Measurements from ENCODE around the gene SGPL1. TPM values are rescaled to one million over a fixed set of nuclear protein-coding genes. Genes with fewer than 3 reads are reported as not detected.

The SGPL1 gene
- total RNA-seq, 1 donor from 2014 or later: 33.1 TPM

DNA sequence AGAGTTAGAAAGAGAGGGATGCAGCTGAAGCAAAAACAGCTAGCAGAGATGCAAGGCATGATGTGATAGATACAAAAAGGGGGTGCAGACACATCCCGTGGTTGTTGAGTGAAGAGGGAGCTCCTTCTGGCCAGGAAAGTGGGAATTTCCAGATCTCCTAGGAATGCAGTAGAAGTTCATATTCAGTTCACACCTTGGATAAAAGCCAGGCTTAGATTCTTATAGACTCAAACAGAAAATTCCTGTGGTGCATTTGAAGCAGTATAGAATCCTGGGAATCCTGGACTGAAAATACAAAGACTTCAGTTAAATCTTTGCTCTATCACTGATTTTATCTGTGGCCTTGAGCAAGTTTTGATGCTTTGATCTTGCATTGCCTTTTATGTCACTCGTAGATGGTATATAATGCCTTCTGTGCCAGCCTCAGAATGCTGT lies 33.9 kb downstream of the SGPL1 start:
- H3K4me1 ChIP-seq: no peaks in the 10 kb centered on the region
- no peak overlapping the region for H3K4me3 ChIP-seq
- H3K9me3 ChIP-seq: no peaks in the 10 kb centered on the region
- intact Hi-C loops (cut with DNase I): no loop called here
- TF ChIP-seq POLR2A (IDR thresholded peaks at IDR 0.05) (no peak), POLR2AphosphoS5 (IDR thresholded peaks at IDR 0.05; ENCODE audit: insufficient read depth in 1 of 2, low read depth in 1 of 2) (no peak)
- TF ChIP-seq, protein P1, sequence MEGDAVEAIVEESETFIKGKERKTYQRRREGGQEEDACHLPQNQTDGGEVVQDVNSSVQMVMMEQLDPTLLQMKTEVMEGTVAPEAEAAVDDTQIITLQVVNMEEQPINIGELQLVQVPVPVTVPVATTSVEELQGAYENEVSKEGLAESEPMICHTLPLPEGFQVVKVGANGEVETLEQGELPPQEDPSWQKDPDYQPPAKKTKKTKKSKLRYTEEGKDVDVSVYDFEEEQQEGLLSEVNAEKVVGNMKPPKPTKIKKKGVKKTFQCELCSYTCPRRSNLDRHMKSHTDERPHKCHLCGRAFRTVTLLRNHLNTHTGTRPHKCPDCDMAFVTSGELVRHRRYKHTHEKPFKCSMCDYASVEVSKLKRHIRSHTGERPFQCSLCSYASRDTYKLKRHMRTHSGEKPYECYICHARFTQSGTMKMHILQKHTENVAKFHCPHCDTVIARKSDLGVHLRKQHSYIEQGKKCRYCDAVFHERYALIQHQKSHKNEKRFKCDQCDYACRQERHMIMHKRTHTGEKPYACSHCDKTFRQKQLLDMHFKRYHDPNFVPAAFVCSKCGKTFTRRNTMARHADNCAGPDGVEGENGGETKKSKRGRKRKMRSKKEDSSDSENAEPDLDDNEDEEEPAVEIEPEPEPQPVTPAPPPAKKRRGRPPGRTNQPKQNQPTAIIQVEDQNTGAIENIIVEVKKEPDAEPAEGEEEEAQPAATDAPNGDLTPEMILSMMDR (IDR thresholded peaks at IDR 0.05): no peak
- DNase-seq (ENCODE audit: extremely low spot score in 2 of 2): no peak
- H3K27me3 ChIP-seq: no peaks in the 10 kb centered on the region
- H3K27ac ChIP-seq: no peak overlapping the region
- peaks cover 0 to 21% of the 10 kb centered on the region in 2 donors for H3K36me3 ChIP-seq

DNA sequence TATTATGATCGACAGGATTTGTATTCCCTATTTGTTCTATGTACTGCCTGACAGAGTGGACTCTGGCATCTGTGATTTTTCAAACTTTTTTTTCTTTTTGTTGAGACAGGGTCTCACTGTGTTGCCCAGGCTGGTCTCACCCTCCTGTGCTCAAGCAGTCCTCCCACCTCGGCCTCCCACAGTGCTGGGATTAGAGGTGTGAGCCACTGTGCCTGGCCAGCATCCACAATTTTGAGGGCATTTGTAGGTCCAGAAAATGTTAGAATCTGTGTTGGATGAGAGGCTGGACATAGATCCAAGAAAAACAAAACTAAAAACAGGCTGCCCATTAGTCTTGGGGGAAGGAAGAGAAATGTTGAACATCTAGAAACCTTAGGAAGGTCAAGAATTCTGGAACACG lies 34.3 kb downstream of the SGPL1 start:
- intact Hi-C loops (cut with DNase I): no loop called here
- no peaks in the 10 kb centered on the region for H3K27me3 ChIP-seq

DNA sequence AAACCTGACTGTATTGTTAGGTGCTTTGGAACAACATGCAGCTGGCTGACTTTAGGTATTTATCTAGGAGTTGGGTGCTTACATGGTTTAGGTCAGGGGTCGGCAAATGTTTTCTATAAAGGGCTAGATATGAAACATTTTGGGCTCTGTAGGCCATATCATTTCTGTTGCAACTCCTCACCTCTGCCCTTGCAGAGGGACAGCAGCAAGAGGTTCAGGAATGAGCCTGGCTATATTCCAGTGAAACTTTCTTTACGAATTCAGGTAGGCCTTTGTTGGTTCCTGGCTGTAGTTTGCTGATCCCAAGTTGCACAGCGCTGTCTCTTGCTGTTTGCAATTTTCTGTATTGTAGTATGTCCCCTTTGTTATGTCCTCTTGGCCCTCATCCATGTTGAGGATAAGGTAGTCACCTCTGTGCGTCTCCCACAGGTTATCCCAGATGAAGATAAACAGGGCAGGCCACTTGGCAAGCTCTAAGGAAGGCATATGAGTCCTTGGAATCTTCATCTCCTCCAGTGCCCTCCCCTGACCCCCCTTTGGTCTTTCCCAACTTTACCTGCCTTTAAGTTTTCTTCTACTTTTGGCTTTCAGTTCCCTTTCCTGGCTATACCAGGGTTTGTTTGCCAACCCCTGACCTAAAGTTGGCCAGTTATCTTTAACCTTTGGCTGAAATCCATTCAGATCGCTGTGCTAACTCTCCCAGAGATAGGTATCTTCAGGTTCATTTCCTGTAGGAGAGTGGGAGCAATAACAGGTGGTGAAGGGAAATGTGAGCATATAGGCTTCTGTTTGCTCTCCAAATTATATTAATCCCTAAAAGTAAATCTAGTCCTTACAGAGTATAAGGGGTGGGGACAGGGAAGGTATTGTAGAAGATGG lies 36.1 kb downstream of the SGPL1 start:
- intact Hi-C loops (cut with DNase I): no loop called here
- H3K4me1 ChIP-seq: no peaks in the 10 kb centered on the region
- no peaks in the 10 kb centered on the region for H3K9me3 ChIP-seq
- H3K4me3 ChIP-seq: no peak overlapping the region
- TF ChIP-seq POLR2AphosphoS5 (IDR thresholded peaks at IDR 0.05; ENCODE audit: insufficient read depth in 1 of 2, low read depth in 1 of 2) (no peak), POLR2A (IDR thresholded peaks at IDR 0.05) (no peak)
- TF ChIP-seq, protein P1 (IDR thresholded peaks at IDR 0.05): no peak
- peaks cover 0 to 22% of the 10 kb centered on the region in 2 donors for H3K36me3 ChIP-seq
- DNase-seq (ENCODE audit: extremely low spot score in 2 of 2): no peak
- H3K27me3 ChIP-seq: no peaks in the 10 kb centered on the region
- no peak overlapping the region for H3K27ac ChIP-seq

More for the DNA sequence above, 34.3 kb downstream of the SGPL1 start:
- no peaks in the 10 kb centered on the region for H3K9me3 ChIP-seq
- TF ChIP-seq POLR2AphosphoS5 (IDR thresholded peaks at IDR 0.05; ENCODE audit: insufficient read depth in 1 of 2, low read depth in 1 of 2) (no peak), POLR2A (IDR thresholded peaks at IDR 0.05) (no peak)
- TF ChIP-seq, protein P1 (IDR thresholded peaks at IDR 0.05): no peak
- no peaks in the 10 kb centered on the region for H3K4me1 ChIP-seq
- no peak for DNase-seq (ENCODE audit: extremely low spot score in 2 of 2)
- no peak overlapping the region for H3K27ac ChIP-seq
- H3K36me3 ChIP-seq: peaks cover 0 to 18% of the 10 kb centered on the region in 2 donors
- H3K4me3 ChIP-seq: no peak overlapping the region

DNA sequence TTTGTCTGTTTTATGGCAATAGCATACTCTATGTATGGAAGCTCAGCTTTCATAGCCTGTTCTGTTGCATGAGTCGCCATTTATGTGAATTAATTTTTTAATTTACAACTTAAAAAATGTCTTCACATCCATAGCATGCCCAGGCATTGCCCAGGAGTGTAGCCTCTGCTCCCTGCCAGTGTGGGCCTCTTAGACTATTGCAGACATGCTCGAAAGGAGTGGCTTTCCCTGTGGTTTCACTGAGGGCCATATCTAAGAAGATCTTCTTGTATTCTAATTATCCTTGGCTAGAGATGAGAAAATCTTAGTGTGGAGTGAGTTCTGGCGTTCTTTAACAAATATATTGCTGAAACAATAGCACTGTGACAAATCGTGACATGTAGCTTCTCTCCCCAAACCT lies 37.3 kb downstream of the SGPL1 start:
- no peak for DNase-seq (ENCODE audit: extremely low spot score in 2 of 2)
- Histone ChIP-seq H3K9me3 (no peaks in the 10 kb centered on the region), H3K27me3 (no peaks in the 10 kb centered on the region), H3K4me1 (no peaks in the 10 kb centered on the region), H3K27ac (no peak overlapping the region), H3K36me3 (peaks cover 0 to 32% of the 10 kb centered on the region in 2 donors), H3K4me3 (no peak overlapping the region)
- intact Hi-C loops (cut with DNase I): no loop called here
- no peak for TF ChIP-seq POLR2A (IDR thresholded peaks at IDR 0.05)
- TF ChIP-seq POLR2AphosphoS5 (IDR thresholded peaks at IDR 0.05; ENCODE audit: insufficient read depth in 1 of 2, low read depth in 1 of 2): no peak
- TF ChIP-seq, protein P1 (IDR thresholded peaks at IDR 0.05): no peak

DNA sequence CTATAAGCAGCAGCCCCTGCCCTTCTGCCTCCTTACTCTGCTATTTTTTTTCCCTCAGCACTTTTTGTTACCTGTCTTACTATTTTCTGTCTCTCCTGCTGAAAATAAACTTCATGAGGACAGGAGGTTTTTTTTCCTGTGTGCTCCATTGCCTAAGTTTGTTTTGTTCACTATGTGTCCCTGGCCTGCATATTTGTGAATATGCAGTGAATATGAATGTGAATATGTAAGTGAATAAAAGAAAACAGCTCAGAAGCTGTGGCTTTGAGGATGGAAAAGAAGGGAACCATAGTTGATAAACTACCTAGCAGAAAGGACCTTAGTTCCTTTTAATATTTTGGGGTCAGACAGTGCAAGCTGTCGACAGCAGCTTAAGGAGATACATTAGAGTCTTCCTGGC lies 37.7 kb downstream of the SGPL1 start:
- H3K4me1 ChIP-seq: no peaks in the 10 kb centered on the region
- H3K27me3 ChIP-seq: no peaks in the 10 kb centered on the region
- DNase-seq (ENCODE audit: extremely low spot score in 2 of 2): no peak
- H3K4me3 ChIP-seq: no peak overlapping the region
- H3K27ac ChIP-seq: no peak overlapping the region
- peaks cover 0 to 36% of the 10 kb centered on the region in 2 donors for H3K36me3 ChIP-seq
- no peaks in the 10 kb centered on the region for H3K9me3 ChIP-seq
- intact Hi-C loops (cut with DNase I): no loop called here
- TF ChIP-seq POLR2AphosphoS5 (IDR thresholded peaks at IDR 0.05; ENCODE audit: insufficient read depth in 1 of 2, low read depth in 1 of 2) (no peak), POLR2A (IDR thresholded peaks at IDR 0.05) (no peak)
- TF ChIP-seq, protein P1 (IDR thresholded peaks at IDR 0.05): no peak

Data from vagina (tissue), 2 donors.